Measurements from ENCODE around the gene AP1G2. TPM values are rescaled to one million over a fixed set of nuclear protein-coding genes. Genes with fewer than 3 reads are reported as not detected.

AP1G2 gene
- total and polyA plus RNA-seq, 2 of the 13 experiments (the other 11 are each of a cell fraction or from before 2014, with no cell fraction given) = 96.9 to 611 TPM

DNA sequence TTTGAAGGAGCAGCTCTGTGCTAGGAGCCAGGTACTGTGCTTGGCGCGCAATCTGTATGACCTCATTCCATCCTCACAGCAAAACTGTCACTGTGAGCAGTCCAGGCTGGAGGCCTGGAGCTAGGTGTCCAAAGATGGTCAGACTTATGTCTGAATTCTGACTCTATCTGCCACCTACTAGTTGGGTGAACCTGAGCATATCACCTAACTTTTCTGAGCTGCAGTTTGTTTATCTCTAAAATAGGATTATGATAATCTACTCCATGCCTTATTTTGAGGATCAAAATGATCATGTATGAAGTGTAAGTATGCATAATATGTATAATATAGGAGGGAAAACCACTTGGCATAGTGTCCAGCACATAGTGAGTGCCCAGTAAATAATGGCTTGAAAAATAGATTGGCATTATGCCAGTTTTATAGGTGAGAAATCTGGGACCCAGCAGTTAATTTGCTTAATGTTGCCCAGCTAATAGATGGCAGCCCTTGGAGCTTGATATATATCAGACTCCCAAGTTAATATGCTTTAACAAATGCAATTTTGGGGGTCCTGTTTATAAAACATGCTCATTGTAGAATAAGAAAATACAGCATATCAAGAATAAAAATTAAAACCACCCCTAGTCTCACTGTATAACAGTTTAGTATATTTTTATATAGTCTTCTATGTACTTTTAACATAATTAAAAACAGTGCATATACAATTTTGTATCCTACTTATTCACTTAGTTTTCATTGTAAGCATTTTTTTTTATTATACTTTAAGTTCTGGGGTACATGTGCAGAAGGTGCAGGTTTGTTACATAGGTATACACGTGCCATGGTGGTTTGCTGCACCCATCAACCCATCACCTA lies 15.5 kb upstream of the AP1G2 start (continued):
- TF ChIP-seq ZBTB49 (CRISPR knock-in tag; IDR thresholded peaks at IDR 0.05; ENCODE audit: borderline replicate concordance) (peak; percentile 38; the same call in 1 of the 2 replicates), ZBTB20 (CRISPR knock-in tag; IDR thresholded peaks at IDR 0.05; ENCODE audit: borderline replicate concordance, low read depth) (no peak), HOXA3 (CRISPR knock-in tag; IDR thresholded peaks at IDR 0.05) (peak; percentile 70; the same call in 1 of the 2 replicates), KLF11 (CRISPR knock-in tag; IDR thresholded peaks at IDR 0.05) (no peak), LCORL (IDR thresholded peaks at IDR 0.05) (peak; percentile 99), LCORL (CRISPR knock-in tag; IDR thresholded peaks at IDR 0.05) (no peak), ZNF816 (CRISPR knock-in tag; IDR thresholded peaks at IDR 0.05; ENCODE audit: borderline replicate concordance) (no peak), ETS1 (CRISPR knock-in tag; IDR thresholded peaks at IDR 0.05) (no peak), ZNF724P (CRISPR knock-in tag; IDR thresholded peaks at IDR 0.05; ENCODE audit: borderline replicate concordance) (no peak), KAT7 (CRISPR knock-in tag; IDR thresholded peaks at IDR 0.05; ENCODE audit: borderline replicate concordance) (no peak), ZNF180 (CRISPR knock-in tag; IDR thresholded peaks at IDR 0.05; ENCODE audit: borderline replicate concordance, low read depth) (no peak), ADNP (CRISPR knock-in tag; IDR thresholded peaks at IDR 0.05) (no peak), ATF7 (IDR thresholded peaks at IDR 0.05) (peak; percentile 59), ATF7 (CRISPR knock-in tag; IDR thresholded peaks at IDR 0.05) (no peak; the same call in 1 of the 2 replicates), LBX2 (CRISPR knock-in tag; IDR thresholded peaks at IDR 0.05; ENCODE audit: borderline replicate concordance) (no peak), RFX1 (IDR thresholded peaks at IDR 0.05) (no peak), TRAFD1 (CRISPR knock-in tag; IDR thresholded peaks at IDR 0.05; ENCODE audit: borderline replicate concordance) (0 out of 2 replicates have a peak, but pooled peaks have one; percentile 58), ZNF124 (CRISPR knock-in tag; IDR thresholded peaks at IDR 0.05) (no peak), NFYC (CRISPR knock-in tag; IDR thresholded peaks at IDR 0.05) (peak; percentile 17; the same call in 1 of the 2 replicates), STAT5B (CRISPR knock-in tag; IDR thresholded peaks at IDR 0.05) (no peak; the same call in none of the 2 replicates), FOSL2 (CRISPR knock-in tag; IDR thresholded peaks at IDR 0.05) (0 out of 2 replicates have a peak, but pooled peaks have one; percentile 24), ZNF30 (CRISPR knock-in tag; IDR thresholded peaks at IDR 0.05) (no peak), GLI4 (CRISPR knock-in tag; IDR thresholded peaks at IDR 0.05; ENCODE audit: borderline replicate concordance) (0 out of 2 replicates have a peak, but pooled peaks have one; percentile 49), BORCS8-MEF2B (CRISPR knock-in tag; IDR thresholded peaks at IDR 0.05) (no peak)
- TF ChIP-seq, protein P1, sequence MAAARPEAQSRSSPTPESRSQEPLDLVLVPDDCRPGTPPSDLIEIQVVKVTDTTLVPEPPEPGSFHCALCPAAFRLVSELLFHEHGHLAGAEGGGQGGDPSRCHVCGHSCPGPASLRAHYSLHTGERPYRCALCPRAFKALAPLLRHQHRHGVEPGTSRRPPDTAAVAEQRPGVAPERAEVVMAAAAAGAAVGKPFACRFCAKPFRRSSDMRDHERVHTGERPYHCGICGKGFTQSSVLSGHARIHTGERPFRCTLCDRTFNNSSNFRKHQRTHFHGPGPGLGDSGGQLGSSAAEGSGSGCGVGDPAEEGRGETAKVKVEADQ (CRISPR knock-in tag; IDR thresholded peaks at IDR 0.05; ENCODE audit: borderline replicate concordance) = no peak
